ENCODE data around the gene CHPF2.

Gene CHPF2

DNA sequence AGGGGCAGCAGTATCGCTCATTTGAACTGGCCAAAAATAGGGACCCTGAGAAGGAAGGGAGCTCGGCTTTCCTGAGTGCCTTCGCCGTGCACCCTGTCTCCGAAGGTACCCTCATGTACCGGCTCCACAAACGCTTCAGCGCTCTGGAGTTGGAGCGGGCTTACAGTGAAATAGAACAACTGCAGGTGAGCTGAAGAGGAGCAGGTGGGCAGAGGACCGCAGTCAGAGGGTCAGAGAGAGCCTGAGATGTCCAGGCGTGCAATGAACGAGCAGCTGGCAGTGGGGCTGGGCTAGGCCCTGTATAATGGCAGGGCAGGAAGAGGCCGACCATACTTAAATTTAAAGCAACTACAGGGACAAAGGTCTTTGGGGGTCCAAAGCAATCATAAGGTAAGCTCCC lies 4.1 kb downstream of the CHPF2 start (continued):
- no peak for TF ChIP-seq PRDM2 (tag by site-specific recombination; IDR thresholded peaks at IDR 0.05; ENCODE audit: borderline replicate concordance)
- no peak for TF ChIP-seq ZNF701 (tag by site-specific recombination; IDR thresholded peaks at IDR 0.05)
- TF ChIP-seq ZNF292 (tag by site-specific recombination; IDR thresholded peaks at IDR 0.05; ENCODE audit: borderline replicate concordance, low read depth), result no peak
- no peak for TF ChIP-seq ZNF610 (tag by site-specific recombination; IDR thresholded peaks at IDR 0.05; ENCODE audit: borderline replicate concordance)
- TF ChIP-seq ZNF426 (tag by site-specific recombination; IDR thresholded peaks at IDR 0.05), result no peak

DNA sequence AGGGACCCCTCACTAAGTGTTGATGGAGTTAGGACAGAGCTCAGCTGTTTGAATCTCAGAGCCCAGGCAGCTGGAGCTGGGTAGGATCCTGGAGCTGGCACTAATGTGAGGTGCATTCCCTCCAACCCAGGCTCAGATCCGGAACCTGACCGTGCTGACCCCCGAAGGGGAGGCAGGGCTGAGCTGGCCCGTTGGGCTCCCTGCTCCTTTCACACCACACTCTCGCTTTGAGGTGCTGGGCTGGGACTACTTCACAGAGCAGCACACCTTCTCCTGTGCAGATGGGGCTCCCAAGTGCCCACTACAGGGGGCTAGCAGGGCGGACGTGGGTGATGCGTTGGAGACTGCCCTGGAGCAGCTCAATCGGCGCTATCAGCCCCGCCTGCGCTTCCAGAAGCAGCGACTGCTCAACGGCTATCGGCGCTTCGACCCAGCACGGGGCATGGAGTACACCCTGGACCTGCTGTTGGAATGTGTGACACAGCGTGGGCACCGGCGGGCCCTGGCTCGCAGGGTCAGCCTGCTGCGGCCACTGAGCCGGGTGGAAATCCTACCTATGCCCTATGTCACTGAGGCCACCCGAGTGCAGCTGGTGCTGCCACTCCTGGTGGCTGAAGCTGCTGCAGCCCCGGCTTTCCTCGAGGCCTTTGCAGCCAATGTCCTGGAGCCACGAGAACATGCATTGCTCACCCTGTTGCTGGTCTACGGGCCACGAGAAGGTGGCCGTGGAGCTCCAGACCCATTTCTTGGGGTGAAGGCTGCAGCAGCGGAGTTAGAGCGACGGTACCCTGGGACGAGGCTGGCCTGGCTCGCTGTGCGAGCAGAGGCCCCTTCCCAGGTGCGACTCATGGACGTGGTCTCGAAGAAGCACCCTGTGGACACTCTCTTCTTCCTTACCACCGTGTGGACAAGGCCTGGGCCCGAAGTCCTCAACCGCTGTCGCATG lies 5.2 kb downstream of the CHPF2 start:
- no peak overlapping the region for H3K4me3 ChIP-seq (ENCODE audit: low read depth, low read length)
- H3K36me3 ChIP-seq (ENCODE audit: control insufficient read depth in 2 of 2, insufficient read depth in 1 of 2, low read length in 2 of 2), result peaks cover 3 to 87% of the 10 kb centered on the region in 2 experiments; a peak in 2 of 3 replicates
- no peaks in the 10 kb centered on the region for H3K9me3 ChIP-seq (ENCODE audit: control insufficient read depth, insufficient read depth, low read depth, low read length)
- POLR2A ChIA-PET, result interaction anchor here (0.9 to 1.9 kb wide), 5 partner anchors 8 to 153 kb away, joined by 3 to 26 read pairs (median 3); partner anchors contain the start of gene ABCF2
- H3K27ac ChIP-seq (ENCODE audit: extremely low read depth, low read depth, low read length), result no peak overlapping the region
- H3K4me1 ChIP-seq (ENCODE audit: control insufficient read depth, insufficient read depth, low read length), result no peaks in the 10 kb centered on the region
- CTCF ChIA-PET, result interaction anchor here (0.8 to 1.5 kb wide), 4 partner anchors 8 to 30 kb away, joined by 3 to 7 read pairs (median 3); partner anchors contain the start of gene ABCF2
- peak; percentile 62; the same call in 1 of the 2 replicates for TF ChIP-seq ZNF600 (tag by site-specific recombination; IDR thresholded peaks at IDR 0.05)
- no peak for TF ChIP-seq HOXC10 (CRISPR knock-in tag; IDR thresholded peaks at IDR 0.05)

DNA sequence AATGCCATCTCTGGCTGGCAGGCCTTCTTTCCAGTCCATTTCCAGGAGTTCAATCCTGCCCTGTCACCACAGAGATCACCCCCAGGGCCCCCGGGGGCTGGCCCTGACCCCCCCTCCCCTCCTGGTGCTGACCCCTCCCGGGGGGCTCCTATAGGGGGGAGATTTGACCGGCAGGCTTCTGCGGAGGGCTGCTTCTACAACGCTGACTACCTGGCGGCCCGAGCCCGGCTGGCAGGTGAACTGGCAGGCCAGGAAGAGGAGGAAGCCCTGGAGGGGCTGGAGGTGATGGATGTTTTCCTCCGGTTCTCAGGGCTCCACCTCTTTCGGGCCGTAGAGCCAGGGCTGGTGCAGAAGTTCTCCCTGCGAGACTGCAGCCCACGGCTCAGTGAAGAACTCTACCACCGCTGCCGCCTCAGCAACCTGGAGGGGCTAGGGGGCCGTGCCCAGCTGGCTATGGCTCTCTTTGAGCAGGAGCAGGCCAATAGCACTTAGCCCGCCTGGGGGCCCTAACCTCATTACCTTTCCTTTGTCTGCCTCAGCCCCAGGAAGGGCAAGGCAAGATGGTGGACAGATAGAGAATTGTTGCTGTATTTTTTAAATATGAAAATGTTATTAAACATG lies 6.0 kb downstream of the CHPF2 start:
- no peak overlapping the region for H3K27ac ChIP-seq (ENCODE audit: extremely low read depth, low read depth, low read length)
- no peaks in the 10 kb centered on the region for H3K9me3 ChIP-seq (ENCODE audit: control insufficient read depth, insufficient read depth, low read depth, low read length)
- TF ChIP-seq, protein P1, sequence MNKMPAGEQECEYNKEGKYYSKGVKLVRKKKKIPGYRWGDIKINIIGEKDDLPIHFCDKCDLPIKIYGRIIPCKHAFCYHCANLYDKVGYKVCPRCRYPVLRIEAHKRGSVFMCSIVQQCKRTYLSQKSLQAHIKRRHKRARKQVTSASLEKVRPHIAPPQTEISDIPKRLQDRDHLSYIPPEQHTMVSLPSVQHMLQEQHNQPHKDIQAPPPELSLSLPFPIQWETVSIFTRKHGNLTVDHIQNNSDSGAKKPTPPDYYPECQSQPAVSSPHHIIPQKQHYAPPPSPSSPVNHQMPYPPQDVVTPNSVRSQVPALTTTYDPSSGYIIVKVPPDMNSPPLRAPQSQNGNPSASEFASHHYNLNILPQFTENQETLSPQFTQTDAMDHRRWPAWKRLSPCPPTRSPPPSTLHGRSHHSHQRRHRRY (tag by site-specific recombination; IDR thresholded peaks at IDR 0.05), result no peak
- TF ChIP-seq ZBTB44 (tag by site-specific recombination; IDR thresholded peaks at IDR 0.05) (no peak), ZNF292 (tag by site-specific recombination; IDR thresholded peaks at IDR 0.05; ENCODE audit: borderline replicate concordance, low read depth) (no peak), PATZ1 (tag by site-specific recombination; IDR thresholded peaks at IDR 0.05) (0 out of 2 replicates have a peak, but pooled peaks have one; percentile 17), ZNF623 (tag by site-specific recombination; IDR thresholded peaks at IDR 0.05) (no peak)
- no peak overlapping the region for H3K4me3 ChIP-seq (ENCODE audit: low read depth, low read length)
- ChIA-PET POLR2A (no interaction called here), CTCF (interaction anchor here (0.8 kb wide), 1 partner anchor 68 kb away, joined by 3 read pairs; no protein-coding TSS in a partner anchor)
- H3K4me1 ChIP-seq (ENCODE audit: control insufficient read depth, insufficient read depth, low read length), result no peaks in the 10 kb centered on the region
- peaks cover 3 to 93% of the 10 kb centered on the region in 2 experiments; a peak in 2 of 3 replicates for H3K36me3 ChIP-seq (ENCODE audit: control insufficient read depth in 2 of 2, insufficient read depth in 1 of 2, low read length in 2 of 2)
